AG09319 (cell line): ENCODE data around the gene PHF14.

Experiments
- DNase-seq: peaks from one replicate; pipeline ENCODE4 v3.0.0-alpha.2; 2010; ENCODE audit warnings: low read depth; ENCODE audit errors: extremely low read depth
- CTCF ChIP-seq: IDR thresholded peaks from 2 replicates; pipeline ENCODE4 v1.5.1; 2011; ENCODE audit warnings: low read depth, mild to moderate bottlenecking, inconsistent platforms, low read length, moderate library complexity

The PHF14 gene

DNA sequence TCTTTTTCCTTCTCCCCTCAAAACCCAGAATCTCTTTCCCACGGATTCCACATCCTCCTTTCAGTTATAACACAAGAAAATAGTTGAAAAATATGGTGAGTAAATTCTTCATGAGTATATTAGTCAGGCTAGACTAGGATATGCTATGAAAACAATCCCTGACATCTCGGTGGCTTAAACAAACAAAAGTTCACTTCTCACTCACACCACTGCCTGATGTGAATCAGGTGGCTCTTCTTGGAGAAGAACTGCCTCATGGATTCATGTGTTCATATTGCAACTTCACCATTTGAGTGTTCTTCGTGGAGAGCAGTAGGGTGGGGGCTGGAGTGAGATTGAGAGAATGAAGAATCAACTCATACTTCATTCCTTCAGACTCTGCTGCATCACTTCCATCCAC is 204.1 kb downstream of the PHF14 start:
- no peak for DNase-seq
- TF ChIP-seq CTCF = no peak

DNA sequence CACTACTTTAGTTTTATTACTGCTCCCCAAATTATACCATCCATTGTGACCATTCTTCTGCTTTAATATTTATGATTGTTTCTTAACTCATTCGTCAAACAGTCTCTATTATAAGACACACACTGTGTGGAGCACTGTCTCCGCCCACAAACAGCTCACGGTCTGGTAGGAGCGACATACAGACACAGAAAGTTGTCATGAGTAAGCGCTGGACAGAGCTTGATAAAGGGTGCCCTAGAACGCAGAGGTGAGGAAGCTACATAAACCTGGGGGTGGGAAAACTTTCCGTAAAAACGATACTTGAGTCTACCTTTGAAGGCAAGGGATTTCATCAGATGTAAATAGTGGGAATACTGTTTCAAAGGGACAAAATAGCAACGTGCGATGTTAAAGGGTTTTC is 207.9 kb downstream of the PHF14 start:
- no peak for DNase-seq
- TF ChIP-seq CTCF = no peak

DNA sequence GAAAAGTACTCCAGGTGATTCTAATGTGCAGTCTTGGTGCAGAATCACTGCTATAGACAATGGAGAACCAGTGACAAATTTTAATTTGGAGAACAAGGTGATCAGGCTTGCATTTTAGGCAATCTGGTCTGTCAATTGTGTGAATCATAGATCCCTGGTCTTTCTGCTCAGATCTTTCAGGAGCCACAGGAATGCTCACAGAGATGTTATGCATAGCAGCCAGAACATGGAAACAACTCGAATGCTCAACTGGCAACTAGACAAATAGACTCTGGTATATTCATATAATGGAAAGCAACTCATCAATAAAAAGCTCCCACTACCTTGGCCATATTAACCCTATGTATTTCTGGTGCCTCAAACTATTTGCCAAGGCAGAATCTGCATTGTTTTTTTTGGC is 209.1 kb downstream of the PHF14 start:
- no peak for TF ChIP-seq CTCF
- DNase-seq = no peak

DNA sequence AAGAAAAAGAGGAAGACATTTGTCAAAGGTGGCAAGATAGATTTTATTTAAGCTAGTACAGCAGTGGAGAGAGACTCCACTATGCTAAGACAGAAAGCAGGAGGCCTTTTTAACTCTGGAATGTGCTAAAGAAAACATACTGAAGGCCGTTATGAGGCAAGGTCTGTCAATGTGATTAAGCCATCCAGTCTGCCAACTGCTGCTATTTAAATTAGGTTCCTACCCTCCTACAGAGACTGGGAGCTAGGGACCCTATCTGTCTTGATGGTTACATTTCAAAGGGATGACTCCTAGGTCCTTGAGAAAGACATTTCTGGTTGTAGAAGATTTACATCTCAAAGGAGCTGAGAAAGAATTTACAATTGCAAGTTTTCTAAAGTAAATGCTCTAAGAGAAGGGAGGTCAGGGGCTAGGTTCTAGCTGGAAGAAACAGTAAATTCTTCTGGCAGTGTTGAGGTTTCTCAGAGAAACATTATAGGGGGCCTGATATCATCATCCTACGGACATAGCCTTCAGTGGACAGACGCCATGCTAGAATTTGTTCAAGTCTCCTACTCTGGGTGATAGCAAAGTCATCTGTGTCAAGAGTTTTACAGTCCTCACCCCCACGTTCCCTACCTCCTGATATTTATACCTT is 211.6 kb downstream of the PHF14 start:
- DNase-seq = no peak
- TF ChIP-seq CTCF = no peak

DNA sequence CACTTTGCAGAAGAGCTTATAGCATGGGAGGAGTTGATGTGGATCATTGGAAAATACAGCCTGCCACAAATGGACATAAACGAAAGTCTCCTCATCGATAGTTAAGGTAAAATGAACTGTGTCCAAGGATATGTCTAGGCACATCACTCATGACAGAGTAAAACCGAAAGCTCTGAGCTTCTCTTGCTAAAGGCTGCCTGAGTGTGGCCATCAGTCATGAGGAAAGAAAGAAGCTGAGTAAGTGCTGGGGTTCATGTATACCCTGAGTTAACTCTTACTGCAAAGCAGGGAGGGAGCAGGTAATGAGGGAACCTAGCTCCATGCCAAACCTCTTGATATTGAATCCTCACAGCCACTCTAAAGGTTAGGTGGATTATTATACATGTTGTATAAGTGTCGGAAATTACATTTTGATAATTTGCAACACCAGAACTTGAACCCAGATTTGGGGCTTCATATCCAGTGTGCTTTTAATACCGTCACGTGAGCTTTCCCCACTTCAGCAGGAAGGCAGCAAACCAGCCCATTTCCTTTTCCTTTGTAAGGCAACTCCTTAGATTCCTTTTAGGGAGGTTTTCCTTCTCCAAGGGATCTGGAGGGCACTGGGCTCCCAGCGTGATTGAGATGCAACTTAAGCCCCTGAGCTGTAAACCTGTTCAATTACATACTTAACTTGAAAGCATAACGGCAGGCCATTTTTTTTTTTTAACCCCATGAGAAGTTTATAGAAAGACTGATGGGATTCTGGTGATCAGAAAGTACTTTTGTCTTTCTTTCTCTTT is 215.0 kb downstream of the PHF14 start:
- no peak for TF ChIP-seq CTCF
- DNase-seq = no peak

- TF ChIP-seq CTCF = no peak
- no peak for DNase-seq
Observed at GRCh38 chr7:11191081-11191480, 217.4 kb downstream of the PHF14 start.

- no peak for TF ChIP-seq CTCF
- no peak for DNase-seq
Observed at GRCh38 chr7:11191574-11192220, 218.0 kb downstream of the PHF14 start.
